GM12874 (cell line): ENCODE results near the gene WFDC5.
A peak's percentile ranks its signal among the peaks of the same experiment; 100 is the strongest.

Source experiments
- CTCF ChIP-seq: IDR thresholded peaks from 2 replicates; pipeline ENCODE4 v1.5.1; 2011; ENCODE audit warnings: low read depth, mild to moderate bottlenecking, control low read depth, low read length, moderate library complexity; ENCODE audit not compliant: insufficient read depth

The WFDC5 gene

GRCh38 chr20:45101333-45101850 lies 13.6 kb downstream of the WFDC5 start:
- no peak for TF ChIP-seq CTCF

GRCh38 chr20:45100563-45101245 lies 14.3 kb downstream of the WFDC5 start, which contains the start of gene KCNS1:
Gene KCNS1 (minus strand): TSS chr20:45101127. CDS start chr20:45099236, 1,891 bp downstream.
- no peak for TF ChIP-seq CTCF

- TF ChIP-seq CTCF: no peak
Measured at GRCh38 chr20:45098103-45098773, 16.7 kb downstream of the WFDC5 start.

- TF ChIP-seq CTCF: 0 out of 2 replicates have a peak, but pooled peaks have one; percentile 19
Measured at GRCh38 chr20:45097485-45098102, 17.4 kb downstream of the WFDC5 start.

- no peak for TF ChIP-seq CTCF
Measured at GRCh38 chr20:45096781-45097180, 18.2 kb downstream of the WFDC5 start.

- TF ChIP-seq CTCF: peak; percentile 75
Measured at GRCh38 chr20:45095805-45096238, 19.2 kb downstream of the WFDC5 start.
